SK-N-SH treated with all-trans-retinoic acid at 6 μM for 48 hours (cell line): Measurements from ENCODE around the gene TWF1.

Experiments used
- ARNTL ChIP-seq: fragments of 450-650 bp; formaldehyde crosslinking; IDR thresholded peaks from 2 replicates; pipeline ENCODE4 v1.5.0; 2020; ENCODE audit warnings: low read depth, mild to moderate bottlenecking, moderate library complexity, borderline replicate concordance
- CREB5 ChIP-seq: fragments of 250-450 bp; sonication (Bioruptor Pico); IDR thresholded peaks from 2 replicates; pipeline ENCODE4 v1.5.1; 2020; ENCODE audit warnings: low read depth, mild to moderate bottlenecking, moderate library complexity
- CSRNP3 ChIP-seq: fragments of 250-450 bp; sonication (Bioruptor Pico); IDR thresholded peaks from 2 replicates; pipeline ENCODE4 v1.5.1; 2021; ENCODE audit warnings: mild to moderate bottlenecking, moderate library complexity
- ESRRG ChIP-seq: fragments of 250-450 bp; sonication (Bioruptor Pico); IDR thresholded peaks from 2 replicates; pipeline ENCODE4 v1.6.1; 2021; ENCODE audit warnings: mild to moderate bottlenecking
- GLIS3 ChIP-seq: fragments of 250-450 bp; sonication (Bioruptor Pico); IDR thresholded peaks from 2 replicates; pipeline ENCODE4 v1.5.0; 2020; ENCODE audit warnings: mild to moderate bottlenecking, moderate library complexity
- ISL1 ChIP-seq: fragments of 250-450 bp; sonication (Bioruptor Pico); IDR thresholded peaks from 2 replicates; pipeline ENCODE4 v2.1.2; 2022; ENCODE audit warnings: mild to moderate bottlenecking, moderate library complexity
- OSR1 ChIP-seq: fragments of 250-450 bp; sonication (Bioruptor Pico); IDR thresholded peaks from 2 replicates; pipeline ENCODE4 v1.8.0; 2022; ENCODE audit warnings: moderate library complexity, mild to moderate bottlenecking, inconsistent platforms
- PATZ1 ChIP-seq: fragments of 250-450 bp; sonication (Bioruptor Pico); IDR thresholded peaks from 2 replicates; pipeline ENCODE4 v1.8.0; 2020; ENCODE audit warnings: mild to moderate bottlenecking, moderate library complexity, borderline replicate concordance
- POU6F1 ChIP-seq: fragments of 250-450 bp; sonication (Bioruptor Pico); IDR thresholded peaks from 2 replicates; pipeline ENCODE4 v1.8.0; 2021; ENCODE audit warnings: low read depth, mild to moderate bottlenecking, moderate library complexity, borderline replicate concordance
- TCF4 ChIP-seq: fragments of 250-450 bp; sonication (Bioruptor Pico); IDR thresholded peaks from 2 replicates; pipeline ENCODE4 v1.8.0; 2021; ENCODE audit warnings: mild to moderate bottlenecking, moderate library complexity, borderline replicate concordance
- TOX ChIP-seq: fragments of 250-450 bp; sonication (Bioruptor Pico); IDR thresholded peaks from 2 replicates; pipeline ENCODE4 v1.8.0; 2021; ENCODE audit warnings: mild to moderate bottlenecking, moderate library complexity, borderline replicate concordance
- ZFP3 ChIP-seq: fragments of 250-450 bp; sonication (Bioruptor Pico); IDR thresholded peaks from 2 replicates; pipeline ENCODE4 v1.5.0; 2020; ENCODE audit warnings: mild to moderate bottlenecking, moderate library complexity
- ZFP30 ChIP-seq: fragments of 450-650 bp; formaldehyde crosslinking; IDR thresholded peaks from 2 replicates; pipeline ENCODE4 v1.5.0; 2022; ENCODE audit warnings: mild to moderate bottlenecking, moderate library complexity
- ZNF8 ChIP-seq: fragments of 450-650 bp; formaldehyde crosslinking; IDR thresholded peaks from 2 replicates; pipeline ENCODE4 v1.5.0; 2020; ENCODE audit warnings: mild to moderate bottlenecking, moderate library complexity

GRCh38 chr12:43754015-43754414, 52.1 kb downstream of the TWF1 start:
- TF ChIP-seq ARNTL (CRISPR knock-in tag) (no peak), ZFP3 (CRISPR knock-in tag) (no peak), CREB5 (CRISPR knock-in tag) (no peak), PATZ1 (CRISPR knock-in tag) (no peak), CSRNP3 (CRISPR knock-in tag) (no peak), ISL1 (CRISPR knock-in tag) (no peak), ZNF8 (CRISPR knock-in tag) (no peak), GLIS3 (CRISPR knock-in tag) (no peak), POU6F1 (CRISPR knock-in tag) (no peak), ESRRG (no peak), TCF4 (no peak), ZFP30 (CRISPR knock-in tag) (no peak), OSR1 (CRISPR knock-in tag) (no peak), TOX (CRISPR knock-in tag) (no peak)
